Stimulated activated CD4-positive, alpha-beta T cell treated with anti-CD3 and anti-CD28 coated beads, Interleukin-4, amount 100 ng/mL, for 1 hour (primary cell): ENCODE data around the gene TBC1D21.

Source experiments
- DNase-seq: peaks from one replicate; pipeline ENCODE4 v3.0.0-alpha.2; 2020

TBC1D21 gene

GRCh38 chr15:73891328-73892315, 18.3 kb downstream of the TBC1D21 start:
- DNase-seq: no peak

DNA sequence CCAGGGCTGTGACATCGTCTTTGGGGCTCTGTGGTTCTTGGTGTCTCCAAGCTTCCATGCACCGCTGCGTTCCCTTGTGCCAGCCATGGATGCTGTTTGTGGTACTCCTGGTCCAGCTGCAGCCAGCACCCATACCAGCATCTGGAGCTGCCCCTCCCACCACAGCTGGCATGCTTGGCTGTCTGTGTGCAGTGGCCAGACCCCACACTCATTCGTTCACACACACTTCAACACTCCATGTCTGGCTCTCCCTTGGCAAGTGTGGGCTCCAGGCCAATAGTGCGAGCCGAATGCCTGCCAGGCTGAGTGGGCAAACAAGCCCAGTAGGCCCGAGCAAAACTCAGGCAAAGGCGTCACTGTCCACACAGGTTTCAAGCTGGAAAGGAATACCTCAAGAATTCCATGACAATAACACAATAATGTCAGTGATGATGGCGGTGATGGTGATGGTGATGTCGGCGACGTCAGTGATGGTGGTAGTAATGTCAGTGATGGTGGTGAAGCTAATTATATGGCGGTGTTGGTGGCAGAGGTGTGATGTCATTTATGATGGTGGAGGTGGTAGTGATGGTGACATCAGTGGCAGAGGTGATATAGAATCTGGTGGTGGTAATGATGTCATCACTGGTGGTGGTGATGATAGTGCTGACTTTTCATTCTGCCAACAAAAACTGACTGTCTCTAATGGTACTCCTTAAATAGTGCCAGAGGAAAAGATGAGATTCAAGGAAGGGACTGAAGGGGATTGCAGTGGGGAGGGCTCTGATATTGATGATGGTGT, 19.3 kb downstream of the TBC1D21 start:
- no peak for DNase-seq

GRCh38 chr15:73894133-73894814, 20.9 kb downstream of the TBC1D21 start:
- DNase-seq: no peak

GRCh38 chr15:73897441-73898261, 24.3 kb downstream of the TBC1D21 start:
- peak; percentile 43 for DNase-seq

GRCh38 chr15:73899197-73900094, 26.1 kb downstream of the TBC1D21 start:
- no peak for DNase-seq

DNA sequence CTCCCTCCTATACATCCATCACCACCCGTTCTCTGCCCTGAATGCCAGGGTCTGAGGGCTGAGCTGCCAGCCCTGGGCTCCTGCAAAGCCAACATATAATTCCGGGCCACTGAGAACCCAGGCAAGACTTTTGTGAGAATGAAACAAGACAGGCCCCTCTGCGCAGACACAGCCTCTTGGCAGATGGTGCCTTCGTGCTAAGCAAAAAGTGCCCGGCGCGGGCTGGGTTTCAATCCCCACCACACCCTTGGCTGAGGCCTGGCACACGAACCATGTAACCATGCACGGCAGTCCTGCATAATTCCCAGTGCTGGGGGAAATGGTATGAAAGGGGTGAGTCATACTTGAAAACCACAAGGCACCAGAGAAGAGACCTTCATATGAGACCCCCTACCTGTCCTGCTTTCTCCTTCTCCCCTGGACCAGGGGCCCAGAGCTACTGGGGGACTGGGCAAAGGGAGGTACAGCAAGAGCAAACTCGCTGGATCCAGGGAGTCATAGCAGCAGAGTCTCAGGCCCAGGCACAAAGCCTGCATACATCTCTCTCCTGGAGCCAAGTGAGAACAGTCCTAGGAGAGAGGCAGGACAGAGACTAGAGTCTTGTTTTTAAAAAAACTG, 26.8 kb downstream of the TBC1D21 start:
- DNase-seq: no peak

- no peak for DNase-seq
These were observed 27.9 kb downstream of the TBC1D21 start for GRCh38 chr15:73901126-73901810.

- no peak for DNase-seq
These were observed 29.0 kb downstream of the TBC1D21 start for GRCh38 chr15:73902121-73903020.

DNA sequence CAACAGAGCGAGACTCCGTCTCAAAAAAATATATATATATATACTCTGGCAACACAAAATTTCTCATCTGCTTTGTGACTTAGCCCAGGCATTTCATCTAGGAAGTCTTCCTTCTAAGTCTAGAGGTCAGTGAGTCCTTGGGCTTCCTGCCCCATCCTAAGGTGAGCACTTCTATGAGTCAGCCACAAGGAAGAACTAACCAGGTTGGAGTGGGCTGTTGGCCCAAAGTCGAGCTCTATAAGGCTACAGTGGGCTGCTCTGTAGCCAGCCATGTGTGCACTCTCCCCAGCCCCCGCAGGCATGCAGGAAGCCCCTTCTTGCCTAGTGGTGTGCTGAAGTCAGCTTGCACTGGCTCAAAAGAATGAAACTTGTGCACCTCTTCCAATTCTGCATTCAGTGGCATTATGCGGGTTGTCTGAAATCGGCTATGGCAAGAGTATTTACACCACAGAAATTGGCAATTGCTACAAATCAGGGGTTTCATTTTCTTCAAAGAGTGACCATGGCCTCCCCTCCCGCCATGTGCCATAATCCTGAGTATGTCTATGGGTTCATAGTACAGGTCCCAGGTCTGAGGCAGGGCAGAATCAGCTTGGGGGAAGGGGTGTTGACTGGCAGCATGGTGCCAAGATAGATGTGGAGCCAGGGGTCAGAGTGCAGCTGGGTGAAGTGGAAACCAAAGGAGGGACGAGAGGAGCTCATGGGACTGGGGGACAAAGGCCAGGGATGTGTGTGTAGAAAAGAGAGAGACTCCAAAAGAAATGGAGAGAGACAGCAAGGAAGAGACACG, 30.9 kb downstream of the TBC1D21 start:
- DNase-seq: no peak

DNA sequence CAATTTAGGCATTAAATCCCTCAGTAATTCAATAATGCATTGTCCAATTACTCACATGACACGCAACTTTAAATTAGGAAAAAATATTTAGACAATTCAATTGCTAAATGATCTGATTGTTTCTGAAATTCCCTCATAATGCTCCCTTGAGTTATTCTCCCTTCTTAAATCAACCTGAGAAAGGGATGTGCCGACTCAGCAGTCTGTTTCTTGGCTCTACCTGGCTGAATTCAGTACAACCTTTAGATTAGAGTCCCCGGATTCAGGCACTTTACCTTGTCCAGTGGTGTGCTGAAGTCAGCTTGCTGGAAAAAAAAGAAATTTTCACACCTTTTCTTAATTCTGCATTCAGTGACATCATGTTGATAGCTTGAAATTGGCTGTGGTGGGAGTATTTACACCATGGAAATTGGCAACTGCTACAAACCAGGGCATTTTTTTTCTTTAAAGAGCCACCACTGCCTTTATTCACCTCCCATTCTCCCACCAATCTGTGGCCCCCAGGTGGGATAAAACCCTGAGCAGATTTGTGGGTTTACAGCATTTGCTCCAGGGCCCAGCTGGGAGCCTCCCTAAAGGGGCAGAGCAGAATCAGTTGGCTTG, 32.0 kb downstream of the TBC1D21 start:
- no peak for DNase-seq

DNA sequence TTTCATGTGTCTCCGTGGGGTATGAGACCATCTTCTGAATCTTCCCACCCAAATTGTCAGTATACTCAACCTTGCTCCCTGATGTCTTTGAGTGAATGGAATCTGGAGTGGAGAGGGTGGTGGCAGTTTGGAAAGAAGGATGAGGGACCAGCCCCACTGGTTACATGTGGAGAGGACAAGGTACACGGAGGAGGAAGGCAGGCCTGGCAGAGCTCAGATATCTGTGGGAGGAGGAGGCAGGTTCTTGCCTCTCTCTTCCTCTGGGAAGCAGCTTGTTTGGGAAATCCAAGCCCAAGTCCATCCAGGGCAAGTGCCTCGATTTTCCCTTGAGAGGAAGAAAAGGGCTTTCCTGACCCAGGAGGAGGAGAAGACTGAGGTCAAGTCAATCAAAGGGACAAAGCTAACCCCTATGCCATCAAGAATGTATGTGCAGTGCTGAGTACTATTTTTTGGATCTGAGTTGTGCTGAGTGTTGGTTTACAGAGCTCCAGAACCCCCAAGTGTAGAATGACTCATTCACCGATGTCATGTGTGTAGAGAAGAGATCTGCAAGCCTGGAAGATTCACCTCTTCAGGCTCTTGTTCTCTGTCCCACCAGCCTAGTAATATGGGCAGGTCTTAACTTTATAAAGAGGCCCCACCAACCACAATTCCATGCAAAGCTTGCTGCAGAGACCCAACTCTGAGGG, 33.1 kb downstream of the TBC1D21 start:
- DNase-seq: no peak

DNA sequence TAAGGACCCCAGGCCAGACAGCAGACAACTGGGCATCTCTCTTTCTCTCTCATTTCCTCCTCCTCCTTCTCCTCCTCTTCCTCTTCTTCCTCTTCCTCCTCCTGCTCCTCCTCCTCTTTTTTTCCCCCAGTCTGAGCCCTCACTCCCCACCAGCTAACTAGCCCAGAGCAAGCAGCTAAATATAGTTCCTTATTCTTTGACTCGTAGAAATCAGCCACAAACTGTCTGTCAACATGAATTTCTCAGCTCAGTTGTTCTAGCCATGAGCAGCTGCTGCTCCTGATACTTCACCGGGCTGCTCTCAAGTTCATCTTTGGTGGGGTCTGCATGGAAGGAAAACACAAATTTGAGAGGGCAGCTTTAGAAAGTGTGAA, 33.7 kb downstream of the TBC1D21 start:
- DNase-seq: no peak

GRCh38 chr15:73908030-73908821, 34.9 kb downstream of the TBC1D21 start:
- peak; percentile 77 for DNase-seq

DNA sequence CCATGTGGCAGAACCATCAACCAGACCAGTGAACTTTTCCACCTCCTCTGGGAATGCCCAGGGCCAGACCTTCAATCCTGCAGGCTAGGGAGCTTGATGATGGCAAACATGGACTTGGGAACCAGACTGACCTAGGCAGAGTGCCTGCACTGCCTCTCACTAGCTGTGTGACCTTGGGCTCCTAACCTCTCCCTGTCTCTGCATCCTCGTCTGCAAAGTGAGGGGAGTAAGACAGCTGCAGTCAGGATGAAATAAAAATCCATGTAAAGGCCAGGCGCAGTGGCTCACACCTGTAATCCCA, 35.4 kb downstream of the TBC1D21 start:
- DNase-seq: no peak

DNA sequence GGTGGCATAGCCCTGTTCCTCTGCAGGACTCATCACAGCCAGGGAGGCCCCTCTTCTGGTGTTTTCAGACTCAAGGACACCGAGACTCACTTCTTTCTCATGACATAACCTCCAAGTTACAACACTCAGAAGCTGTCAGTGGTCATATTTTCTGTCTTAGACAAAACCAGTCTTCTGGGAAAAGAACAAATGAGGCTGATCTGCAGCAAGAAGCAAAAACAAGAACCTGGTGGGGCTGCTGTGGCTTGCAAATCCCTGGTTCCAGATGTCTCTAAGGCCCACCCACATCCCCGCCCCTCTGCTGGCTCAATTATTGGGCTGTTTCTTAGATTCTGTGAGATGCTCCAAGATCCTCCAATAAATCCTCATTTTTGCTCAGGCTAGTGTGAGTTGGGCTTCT, 36.3 kb downstream of the TBC1D21 start:
- DNase-seq: no peak

DNA sequence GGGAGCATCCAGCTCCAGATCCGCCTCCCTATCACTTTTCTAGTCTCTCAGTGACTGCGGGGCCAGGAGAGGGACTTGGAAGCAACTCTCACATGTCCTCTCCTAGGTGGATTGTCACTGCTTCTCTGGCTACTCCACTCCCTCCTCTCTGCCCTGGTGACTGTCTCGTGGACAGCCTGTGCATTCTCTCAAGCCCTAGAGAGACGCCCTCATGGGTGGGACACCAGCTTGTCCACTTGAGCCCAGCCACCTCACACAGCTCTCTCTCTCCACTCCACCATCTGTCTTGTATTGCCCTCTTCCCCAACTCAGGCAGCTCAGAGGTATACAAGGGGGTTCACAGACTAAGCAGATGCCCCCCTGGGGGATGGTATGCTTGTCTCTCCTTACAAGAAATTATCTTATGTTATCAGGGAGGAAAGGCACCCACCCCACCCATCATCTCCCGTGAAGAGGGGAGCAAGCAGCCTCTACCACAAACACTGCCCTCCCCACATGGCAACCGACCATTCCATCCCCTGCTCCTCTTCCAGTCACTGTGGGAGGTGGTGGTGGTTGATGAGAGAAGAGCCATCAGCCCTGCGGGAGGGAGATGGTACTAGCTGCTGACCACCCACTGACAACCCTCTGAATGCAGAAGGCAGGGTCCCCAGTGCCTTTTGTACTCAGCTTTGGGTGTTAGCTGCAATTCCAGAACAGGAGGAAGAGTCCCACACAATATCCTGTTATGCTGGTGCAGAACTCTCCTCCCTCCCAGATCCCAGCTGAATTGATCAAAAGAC, 37.3 kb downstream of the TBC1D21 start:
- DNase-seq: no peak
